HepG2 (cell line): ENCODE measurements around the gene RHBDL1. TPM values are rescaled to one million over a fixed set of nuclear protein-coding genes. Genes with fewer than 3 reads are reported as not detected.
A peak's percentile ranks its signal among the peaks of the same experiment; 100 is the strongest.

Experiments
- ATAC-seq: fragments of 200-7000 bp; cut with Tn5 transposase; 3 replicates; pipeline ENCODE4 v1.9.1; 2020; ENCODE audit warnings: mild to moderate bottlenecking, moderate library complexity
- BruUV-seq: library from RNA; stranded (reverse); fragments of 400-500 nt; replicated peaks from 2 replicates; lab custom pipeline; 2021; lab: Mats Ljungman, UMichigan
- CTCF ChIA-PET: fragments of 300-600 bp; formaldehyde crosslinking; extraction: SDS; loops from one replicate; lab custom pipeline; 2021; ENCODE audit warnings: low total read pairs, inconsistent platforms, low intra/inter-chr PET ratio; lab: Yijun Ruan, JAX
- POLR2A ChIA-PET: fragments of 350-600 bp; sonication (Branson Sonifier 250); formaldehyde crosslinking; loops from one replicate; lab custom pipeline; 2020; ENCODE audit warnings: antibody characterized with exemption, inconsistent platforms; lab: Yijun Ruan, JAX
- DNase-seq: peaks from one replicate; pipeline ENCODE4 v3.0.0-alpha.2; 2015; ENCODE audit warnings: low spot score
- FAIRE-seq: peaks from 3 replicates; lab custom pipeline; 2011; peaks lifted over from hg19 to GRCh38; lab: Jason Lieb, UNC
- H2AFZ ChIP-seq: one replicate; pipeline ENCODE4 v1.6.1; 2011; ENCODE audit warnings: low read length, inconsistent platforms
- H3K27ac ChIP-seq: fragments of 300-600 bp; 3 replicates; pipeline ENCODE4 v1.8.0; 2011; ENCODE audit warnings: mixed run types, mild to moderate bottlenecking, mixed read lengths, low read length, inconsistent platforms; ENCODE audit not compliant: insufficient read depth; ENCODE audit errors: extremely low read length
- H3K27me3 ChIP-seq, 2 experiments: fragments of 200-600 bp in 1 of 2; 2 replicates in 1 of 2; 3 replicates in 1 of 2; pipeline versions ENCODE4 v1.6.0 to v1.8.0; 2011; ENCODE audit warnings: low read length in 2 of 2, mild to moderate bottlenecking in 2 of 2, moderate library complexity in 2 of 2, inconsistent platforms in 1 of 2; ENCODE audit not compliant: insufficient read depth in 2 of 2, control insufficient read depth in 1 of 2
- H3K36me3 ChIP-seq, 2 experiments: fragments of 200-600 bp in 1 of 2; replicated peaks in 1 of 2; 2 replicates in 1 of 2; 3 replicates in 1 of 2; pipeline versions ENCODE4 v1.5.1 to v1.8.0; 2011; ENCODE audit warnings: low read length in 2 of 2, inconsistent platforms in 1 of 2; ENCODE audit not compliant: insufficient read depth in 2 of 2, control insufficient read depth in 1 of 2
- H3K4me1 ChIP-seq: 2 replicates; pipeline ENCODE4 v1.5.1; 2012; ENCODE audit warnings: low read length, inconsistent platforms; ENCODE audit not compliant: insufficient read depth
- H3K4me2 ChIP-seq: 2 replicates; pipeline ENCODE4 v1.6.0; 2011; ENCODE audit warnings: low read depth, low read length, inconsistent platforms
- H3K4me3 ChIP-seq, 3 experiments: fragments of 200-600 bp in 1 of 3; sonication (generic), shearing (Covaris generic) in 1 of 3; replicated peaks in 1 of 3; 2 replicates each; pipeline ENCODE4 v1.5.1; 2011 to 2016; ENCODE audit warnings: low read length in 3 of 3, inconsistent platforms in 2 of 3, low read depth in 2 of 3, mild to moderate bottlenecking in 2 of 3, control low read depth in 1 of 3, mixed read lengths in 1 of 3; ENCODE audit not compliant: insufficient read depth in 1 of 3
- H3K79me2 ChIP-seq: one replicate; pipeline ENCODE4 v1.6.1; 2011; ENCODE audit warnings: low read length, inconsistent platforms; ENCODE audit not compliant: insufficient read depth
- H3K9ac ChIP-seq: 2 replicates; pipeline ENCODE4 v1.6.0; 2011; ENCODE audit warnings: mild to moderate bottlenecking, low read depth, low read length, inconsistent platforms; ENCODE audit not compliant: insufficient read depth
- H3K9me3 ChIP-seq: 2 replicates; pipeline ENCODE4 v1.5.1; 2012; ENCODE audit warnings: mild to moderate bottlenecking, low read length
- H4K20me1 ChIP-seq: 2 replicates; pipeline ENCODE4 v1.6.0; 2011; ENCODE audit warnings: inconsistent platforms, mild to moderate bottlenecking, low read length, moderate library complexity; ENCODE audit not compliant: insufficient read depth
- AGO2 ChIP-seq: fragments of 200-400 bp; formaldehyde crosslinking; optimal IDR thresholded peaks from 2 replicates; pipeline ENCODE3; 2017; ENCODE audit warnings: mild to moderate bottlenecking, low read depth, low read length, moderate library complexity
- ATF2 ChIP-seq: sonication (generic); formaldehyde crosslinking; IDR thresholded peaks from 2 replicates; pipeline ENCODE4 v1.4.0; 2020; ENCODE audit warnings: missing genetic modification reagents
- FUBP1 ChIP-seq: sonication (generic); formaldehyde crosslinking; IDR thresholded peaks from 2 replicates; pipeline ENCODE4 v1.5.1; 2020; ENCODE audit warnings: missing genetic modification reagents, mild to moderate bottlenecking, borderline replicate concordance
- GABPA ChIP-seq, 2 experiments: IDR thresholded peaks; 2 replicates each; pipeline ENCODE4 v1.6.1; 2011 to 2016; ENCODE audit warnings: low read depth in 2 of 2, low read length in 1 of 2, missing biosample characterization in 1 of 2, missing genetic modification characterization in 1 of 2
- HNRNPL ChIP-seq: fragments of 200-400 bp; formaldehyde crosslinking; IDR thresholded peaks from 2 replicates; pipeline ENCODE4 v1.6.1; 2017; ENCODE audit warnings: mild to moderate bottlenecking, low read depth, low read length
- KDM4B ChIP-seq: sonication (generic); formaldehyde crosslinking; IDR thresholded peaks from 2 replicates; pipeline ENCODE4 v1.4.0; 2020; ENCODE audit warnings: missing genetic modification reagents
- MATR3 ChIP-seq: sonication (generic); formaldehyde crosslinking; IDR thresholded peaks from 2 replicates; pipeline ENCODE4 v1.4.0; 2020; ENCODE audit warnings: missing genetic modification reagents
- MZF1 ChIP-seq: sonication (generic); formaldehyde crosslinking; IDR thresholded peaks from 2 replicates; pipeline ENCODE4 v1.8.1; 2023; ENCODE audit warnings: mild to moderate bottlenecking, missing genetic modification reagents, borderline replicate concordance
- PAWR ChIP-seq: sonication (generic); formaldehyde crosslinking; IDR thresholded peaks from 2 replicates; pipeline ENCODE4 v1.4.0; 2020; ENCODE audit warnings: missing genetic modification reagents, mild to moderate bottlenecking, borderline replicate concordance
- RBM39 ChIP-seq: fragments of 200-400 bp; formaldehyde crosslinking; IDR thresholded peaks from one replicate; pipeline ENCODE4 v1.6.1; 2018; ENCODE audit warnings: antibody characterized with exemption, mild to moderate bottlenecking, low read depth, low read length; ENCODE audit not compliant: poor library complexity, severe bottlenecking
- SRY ChIP-seq: sonication (generic); formaldehyde crosslinking; IDR thresholded peaks from 2 replicates; pipeline ENCODE4 v1.8.0; 2022; ENCODE audit warnings: mild to moderate bottlenecking, missing genetic modification reagents
- whole genome bisulfite sequencing: methylation state at CpG from one replicate; pipeline ENCODE4 v1.1.6; 2017; ENCODE audit warnings: low lambda C conversion rate; 5-methylcytosine and 5-hydroxymethylcytosine counted together
- in situ Hi-C: cut with HindIII; loops from 2 replicates; pipeline ENCODE4 v1.10.0; 2017; ENCODE audit warnings: low pct_unique_long_range_greater_than_20kb; ENCODE audit not compliant: extremely low pct_ligation_motif_present
- intact Hi-C: fragments of 100-400 bp; cut with micrococcal nuclease; formaldehyde crosslinking; loops from one replicate; pipeline ENCODE4 v1.10.0; 2022; ENCODE audit not compliant: unreplicated experiment
- polyA plus RNA-seq, 8 experiments: library from polyadenylated mRNA; depleted of rRNA in 3 of 8; stranded (reverse) in 7 of 8; unstranded in 1 of 8; fragments of >200 nt; fragmentation: Illumina TruSeq in 4 of 8; extraction: Trizol in 4 of 8; gene quantifications; 2 replicates each; pipeline versions ENCODE4 v1.2.1 to v1.2.3, GENCODE V29; 2011 to 2016; ENCODE audit warnings: low read depth in 4 of 8, missing spikeins in 1 of 8, mixed read lengths in 1 of 8; ENCODE audit not compliant: insufficient read depth in 1 of 8
- total RNA-seq, 5 experiments: library from RNA; depleted of rRNA; stranded (reverse); fragments of >200 nt; fragmentation: Illumina TruSeq; extraction: Trizol; gene quantifications; 2 replicates each; pipeline ENCODE4 v1.2.3, GENCODE V29; 2016; ENCODE audit warnings: low read depth in 1 of 5

The RHBDL1 gene
- total and polyA plus RNA-seq, 2 of the 13 experiments (the other 11 are each of a cell fraction or from before 2014, with no cell fraction given), result 1.8 to 3.8 TPM

- H3K36me3 ChIP-seq, result no peaks in the 10 kb centered on the region
- peaks cover 74% of the 10 kb centered on the region for H3K4me1 ChIP-seq
- BruUV-seq, result no TSS peak
- in situ Hi-C loops (no loop called here), intact Hi-C loops (loop anchor here (10.0 kb wide), 1 partner anchor 60 kb away; no protein-coding TSS in a partner anchor)
- H3K4me3 ChIP-seq, result no peak overlapping the region
- no peaks in the 10 kb centered on the region for H3K27me3 ChIP-seq
- H2AFZ ChIP-seq, result no peak overlapping the region
- H3K79me2 ChIP-seq, result peaks cover 27% of the 10 kb centered on the region
- ChIA-PET CTCF (no interaction called here), POLR2A (interaction anchor here (2.0 kb wide), 1 partner anchor 8 kb away, joined by 4 read pairs; no protein-coding TSS in a partner anchor)
- no peaks in the 10 kb centered on the region for H3K9me3 ChIP-seq
- DNase-seq (no peak), FAIRE-seq (no peak), ATAC-seq (no peak)
- peaks cover 4% of the 10 kb centered on the region; the same call in 1 of the 2 replicates for H4K20me1 ChIP-seq
- 94% methylated on average over 12 of the region's 12 CpGs for WGBS
- H3K4me2 ChIP-seq, result 0 out of 2 replicates have a peak overlapping the region, but pooled peaks have one; percentile 3
- H3K9ac ChIP-seq, result no peak overlapping the region
- no peak overlapping the region for H3K27ac ChIP-seq
- no peak for TF ChIP-seq MATR3 (CRISPR knock-in tag)
- no peak for TF ChIP-seq KDM4B (CRISPR knock-in tag)
- no peak for TF ChIP-seq FUBP1 (CRISPR knock-in tag)
- no peak for TF ChIP-seq GABPA (IDR thresholded peaks at IDR 0.05; ENCODE audit: low read depth, low read length)
- no peak for TF ChIP-seq GABPA (CRISPR knock-in tag; IDR thresholded peaks at IDR 0.05; ENCODE audit: low read depth)
- no peak for TF ChIP-seq PAWR
- TF ChIP-seq RBM39, result no peak
- 0 out of 2 replicates have a peak, but pooled peaks have one; percentile 11 for TF ChIP-seq SRY
- peak; percentile 17 for TF ChIP-seq AGO2
- no peak for TF ChIP-seq MZF1
- TF ChIP-seq ATF2 (CRISPR knock-in tag), result no peak
- TF ChIP-seq HNRNPL, result 0 out of 2 replicates have a peak, but pooled peaks have one; percentile 27
Measured at GRCh38 chr16:644556-644955, 30.9 kb upstream of the RHBDL1 start.
